GM13976 (cell line): ENCODE data around the gene FLYWCH2.

Source experiments
- DNase-seq: peaks from one replicate; pipeline ENCODE4 v3.0.0; 2012; ENCODE audit warnings: low spot score
- in situ Hi-C: fragments of 300-500 bp; cut with MboI; formaldehyde crosslinking; loops from one replicate; pipeline ENCODE4 v1.12.0; 2022; ENCODE audit warnings: low sequenced_read_pairs, mixed read lengths, inconsistent platforms; ENCODE audit not compliant: unreplicated experiment
- TF ChIP-seq, protein P1 (sequence below): IDR thresholded peaks from 2 replicates; pipeline ENCODE4 v1.5.1; 2012; ENCODE audit warnings: borderline replicate concordance, mild to moderate bottlenecking; ENCODE audit not compliant: insufficient read depth; ENCODE audit errors: extremely low read depth, missing control alignments, control extremely low read depth

The FLYWCH2 gene, protein sequence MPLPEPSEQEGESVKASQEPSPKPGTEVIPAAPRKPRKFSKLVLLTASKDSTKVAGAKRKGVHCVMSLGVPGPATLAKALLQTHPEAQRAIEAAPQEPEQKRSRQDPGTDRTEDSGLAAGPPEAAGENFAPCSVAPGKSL

DNA sequence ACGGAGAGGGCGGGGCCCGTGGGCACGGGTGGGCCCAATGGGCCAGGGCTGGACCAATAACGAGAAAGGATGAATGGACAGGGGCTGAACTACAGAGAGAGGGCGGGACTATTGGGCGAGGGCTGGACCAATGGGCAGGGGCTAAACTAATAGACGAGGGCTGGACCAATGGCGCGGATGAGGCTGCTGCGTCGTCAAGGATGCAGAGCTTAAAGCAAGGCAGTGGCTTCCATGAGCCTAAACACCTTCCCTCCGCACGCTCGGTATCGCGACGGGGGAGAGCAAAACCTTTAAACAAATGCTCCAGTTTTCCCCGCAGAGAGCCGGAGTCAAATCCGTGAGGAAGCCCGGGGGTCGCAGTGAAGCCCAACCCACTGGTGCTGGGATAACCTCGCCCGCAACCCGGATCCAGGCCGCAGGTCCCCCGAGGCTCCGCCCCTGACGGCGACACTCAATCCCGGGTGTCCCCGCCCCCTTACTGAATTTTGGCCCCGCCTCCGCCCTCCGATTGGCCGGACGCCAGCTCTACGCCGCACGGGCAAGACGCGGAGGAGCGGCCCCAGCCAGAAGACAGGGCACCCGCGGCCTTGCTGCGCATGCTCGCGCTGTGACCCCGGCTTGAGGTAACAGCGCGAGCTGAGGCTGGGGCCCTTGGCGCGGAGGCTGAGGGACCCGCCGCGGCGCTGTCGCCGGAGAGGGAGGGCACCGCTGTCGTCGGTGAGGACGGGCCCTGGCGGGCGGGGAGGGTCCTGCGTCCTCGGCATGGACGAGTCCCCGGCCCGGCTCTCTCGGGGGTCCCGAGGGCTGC, at the start of gene FLYWCH2:
Gene FLYWCH2 (plus strand): TSS at position 566 of the 808 bp plus-strand sequence. CDS start 13,235 bp downstream, outside the sequence.
- TF ChIP-seq, protein P1, sequence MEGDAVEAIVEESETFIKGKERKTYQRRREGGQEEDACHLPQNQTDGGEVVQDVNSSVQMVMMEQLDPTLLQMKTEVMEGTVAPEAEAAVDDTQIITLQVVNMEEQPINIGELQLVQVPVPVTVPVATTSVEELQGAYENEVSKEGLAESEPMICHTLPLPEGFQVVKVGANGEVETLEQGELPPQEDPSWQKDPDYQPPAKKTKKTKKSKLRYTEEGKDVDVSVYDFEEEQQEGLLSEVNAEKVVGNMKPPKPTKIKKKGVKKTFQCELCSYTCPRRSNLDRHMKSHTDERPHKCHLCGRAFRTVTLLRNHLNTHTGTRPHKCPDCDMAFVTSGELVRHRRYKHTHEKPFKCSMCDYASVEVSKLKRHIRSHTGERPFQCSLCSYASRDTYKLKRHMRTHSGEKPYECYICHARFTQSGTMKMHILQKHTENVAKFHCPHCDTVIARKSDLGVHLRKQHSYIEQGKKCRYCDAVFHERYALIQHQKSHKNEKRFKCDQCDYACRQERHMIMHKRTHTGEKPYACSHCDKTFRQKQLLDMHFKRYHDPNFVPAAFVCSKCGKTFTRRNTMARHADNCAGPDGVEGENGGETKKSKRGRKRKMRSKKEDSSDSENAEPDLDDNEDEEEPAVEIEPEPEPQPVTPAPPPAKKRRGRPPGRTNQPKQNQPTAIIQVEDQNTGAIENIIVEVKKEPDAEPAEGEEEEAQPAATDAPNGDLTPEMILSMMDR: no peak
- in situ Hi-C loops: no loop called here
- peak; percentile 97 for DNase-seq

- DNase-seq: no peak
- TF ChIP-seq, protein P1: no peak
- in situ Hi-C loops: no loop called here
Observed at GRCh38 chr16:2833776-2834175, 49.2 kb upstream of the FLYWCH2 start.

- in situ Hi-C loops: no loop called here
- DNase-seq: no peak
- TF ChIP-seq, protein P1: no peak
Observed at GRCh38 chr16:2834968-2835367, 48.0 kb upstream of the FLYWCH2 start.

- TF ChIP-seq, protein P1: no peak
- in situ Hi-C loops: no loop called here
- no peak for DNase-seq
Observed at GRCh38 chr16:2835638-2836493, 47.1 kb upstream of the FLYWCH2 start.

GRCh38 chr16:2836646-2837508, 46.1 kb upstream of the FLYWCH2 start:
- TF ChIP-seq, protein P1: no peak
- no peak for DNase-seq
- in situ Hi-C loops: no loop called here
